Cardiac fibroblast (primary cell): ENCODE measurements around the gene ENGASE.

Source experiments
- DNase-seq, 2 donors: peaks; one replicate each; pipeline versions ENCODE4 v3.0.0 to v3.0.0-alpha.2; 2010; ENCODE audit warnings: low read depth in 2 of 2
- H3K4me3 ChIP-seq, 2 donors: replicated peaks in 1 of 2; 1 replicate in 1 of 2; 2 replicates in 1 of 2; pipeline ENCODE4 v1.5.1; 2011; ENCODE audit warnings: low read depth in 2 of 2, low read length in 2 of 2, mild to moderate bottlenecking in 2 of 2, moderate library complexity in 1 of 2
- TF ChIP-seq, protein P1 (sequence below): IDR thresholded peaks from one replicate; pipeline ENCODE4 v1.5.1; 2011; ENCODE audit warnings: low read depth, mild to moderate bottlenecking, low read length, inconsistent platforms

Gene ENGASE

DNA sequence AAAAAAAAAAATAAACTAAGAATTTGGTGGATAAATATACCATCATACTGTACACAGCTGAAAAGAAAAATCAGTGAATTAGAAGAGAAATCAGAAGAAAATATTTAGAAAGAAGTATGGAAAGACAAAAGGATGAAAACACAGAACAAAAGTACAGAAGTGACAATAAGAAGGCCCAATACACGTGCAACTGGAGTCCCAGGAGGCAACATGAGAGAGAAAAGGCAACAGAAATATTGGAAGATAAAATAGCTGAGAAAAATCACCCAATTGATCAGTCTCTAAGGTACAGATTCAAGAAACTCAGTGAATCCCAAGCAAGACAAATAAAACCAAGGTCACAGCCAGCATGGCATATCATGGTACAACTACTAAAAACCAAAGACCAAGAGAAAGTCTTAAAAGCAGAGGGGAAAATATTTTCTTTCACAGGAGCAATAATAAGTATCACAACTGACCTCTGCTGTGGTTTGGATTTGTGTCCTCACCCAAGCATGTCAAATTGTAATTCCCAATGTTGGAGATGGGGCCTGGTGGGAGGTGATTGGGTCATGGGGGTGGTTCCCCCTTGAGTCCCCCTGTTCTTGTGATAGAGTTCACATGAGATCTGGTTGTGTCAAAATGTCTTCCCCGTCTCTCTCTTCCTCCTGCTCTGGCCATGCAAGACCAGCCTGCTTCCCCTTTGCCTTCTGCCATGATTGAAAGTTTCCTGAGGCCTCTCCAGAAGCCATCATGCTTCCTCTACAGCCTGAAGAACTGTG lies 20.2 kb upstream of the ENGASE start:
- TF ChIP-seq, protein P1, sequence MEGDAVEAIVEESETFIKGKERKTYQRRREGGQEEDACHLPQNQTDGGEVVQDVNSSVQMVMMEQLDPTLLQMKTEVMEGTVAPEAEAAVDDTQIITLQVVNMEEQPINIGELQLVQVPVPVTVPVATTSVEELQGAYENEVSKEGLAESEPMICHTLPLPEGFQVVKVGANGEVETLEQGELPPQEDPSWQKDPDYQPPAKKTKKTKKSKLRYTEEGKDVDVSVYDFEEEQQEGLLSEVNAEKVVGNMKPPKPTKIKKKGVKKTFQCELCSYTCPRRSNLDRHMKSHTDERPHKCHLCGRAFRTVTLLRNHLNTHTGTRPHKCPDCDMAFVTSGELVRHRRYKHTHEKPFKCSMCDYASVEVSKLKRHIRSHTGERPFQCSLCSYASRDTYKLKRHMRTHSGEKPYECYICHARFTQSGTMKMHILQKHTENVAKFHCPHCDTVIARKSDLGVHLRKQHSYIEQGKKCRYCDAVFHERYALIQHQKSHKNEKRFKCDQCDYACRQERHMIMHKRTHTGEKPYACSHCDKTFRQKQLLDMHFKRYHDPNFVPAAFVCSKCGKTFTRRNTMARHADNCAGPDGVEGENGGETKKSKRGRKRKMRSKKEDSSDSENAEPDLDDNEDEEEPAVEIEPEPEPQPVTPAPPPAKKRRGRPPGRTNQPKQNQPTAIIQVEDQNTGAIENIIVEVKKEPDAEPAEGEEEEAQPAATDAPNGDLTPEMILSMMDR: no peak
- no peak for DNase-seq
- H3K4me3 ChIP-seq: no peak overlapping the region

DNA sequence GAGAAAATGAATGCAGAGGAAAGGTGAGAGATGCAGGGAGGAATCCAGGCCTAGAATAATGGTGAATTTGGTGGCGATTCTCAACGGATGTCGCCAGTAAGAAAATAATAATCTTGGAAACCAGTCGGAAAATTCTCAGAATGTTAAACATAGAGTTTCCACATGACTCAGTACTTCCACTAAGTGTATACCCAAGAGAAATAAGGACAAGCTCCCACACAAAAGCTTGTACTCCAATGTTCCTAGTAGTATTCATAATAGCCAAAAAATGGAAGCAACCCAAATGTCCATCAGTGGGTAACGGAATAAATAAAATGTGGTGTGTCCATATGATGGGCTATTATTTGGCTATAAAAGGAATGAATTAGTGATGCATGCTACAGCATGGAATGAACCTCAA lies 19.4 kb upstream of the ENGASE start:
- DNase-seq: peak in 1 of 2 donors; percentile 34
- H3K4me3 ChIP-seq: no peak overlapping the region
- TF ChIP-seq, protein P1: no peak

DNA sequence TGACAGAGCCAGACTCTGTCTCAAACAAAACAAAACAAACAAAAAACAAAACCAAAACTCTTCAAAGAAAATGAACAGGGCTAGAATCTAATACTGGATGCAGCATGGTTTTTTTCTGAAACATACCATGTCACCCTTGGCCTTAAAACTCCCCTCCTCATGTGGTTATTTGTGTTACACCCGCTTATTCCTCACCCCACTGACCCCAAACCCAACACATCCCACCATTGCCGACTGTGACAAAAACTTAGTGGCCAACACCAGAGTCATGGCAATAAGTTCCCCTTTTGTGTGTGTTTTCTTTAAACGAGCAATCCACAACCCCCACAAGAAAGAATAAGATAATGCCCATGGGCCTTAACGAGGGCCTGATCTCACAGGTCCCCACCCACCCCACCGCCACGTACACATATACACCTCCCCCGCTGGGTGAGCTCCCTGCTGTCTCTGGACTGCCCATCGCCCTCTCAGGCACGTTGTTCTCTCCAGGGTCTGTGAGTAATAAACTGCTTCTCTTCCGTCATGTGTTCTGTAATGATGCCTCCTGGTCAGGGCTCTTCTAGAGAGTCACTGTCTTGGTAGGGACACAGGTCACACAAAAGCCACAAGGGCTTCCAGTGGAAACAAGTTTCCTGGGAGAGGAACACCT lies 16.8 kb upstream of the ENGASE start:
- DNase-seq: no peak
- no peak overlapping the region for H3K4me3 ChIP-seq
- TF ChIP-seq, protein P1: no peak

DNA sequence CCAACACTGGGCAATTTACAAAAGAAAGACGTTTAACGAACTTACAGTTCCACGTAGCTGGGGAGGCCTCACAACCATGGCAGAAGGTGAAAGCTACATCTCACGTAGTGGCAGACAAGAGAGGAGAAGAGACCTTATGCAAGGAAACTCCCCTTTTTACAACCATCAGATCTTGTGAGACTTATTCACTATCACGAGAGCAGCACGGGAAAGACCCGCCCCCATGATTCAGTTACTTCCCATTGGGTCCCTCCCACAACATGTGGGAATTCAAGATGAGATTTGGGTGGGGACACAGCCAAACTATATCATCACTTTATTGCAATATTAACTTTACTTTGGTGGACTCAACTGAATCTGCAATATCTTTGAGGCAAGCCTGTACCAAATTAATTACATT lies 11.9 kb upstream of the ENGASE start:
- H3K4me3 ChIP-seq: no peak overlapping the region
- TF ChIP-seq, protein P1: no peak
- DNase-seq: no peak

DNA sequence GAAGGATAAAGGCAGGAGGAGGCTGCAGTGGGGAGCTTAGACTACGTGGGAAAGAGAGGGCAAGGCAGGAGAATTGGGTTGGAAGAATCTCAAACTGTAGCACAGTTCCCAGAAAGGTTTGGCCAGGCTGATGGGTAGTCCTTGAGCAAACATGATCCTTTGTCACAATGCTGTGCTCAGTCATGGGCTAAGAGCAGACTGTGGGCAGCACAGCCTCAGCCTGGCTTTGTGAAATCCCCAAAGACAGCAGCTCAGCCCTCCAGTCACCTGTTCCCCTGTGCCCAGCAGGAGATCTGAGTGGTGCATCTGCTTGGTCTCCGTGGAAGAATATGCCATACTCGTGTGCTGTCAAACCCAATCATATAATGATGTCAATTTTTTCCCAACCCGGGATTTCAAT lies 10.6 kb upstream of the ENGASE start:
- no peak for DNase-seq

DNA sequence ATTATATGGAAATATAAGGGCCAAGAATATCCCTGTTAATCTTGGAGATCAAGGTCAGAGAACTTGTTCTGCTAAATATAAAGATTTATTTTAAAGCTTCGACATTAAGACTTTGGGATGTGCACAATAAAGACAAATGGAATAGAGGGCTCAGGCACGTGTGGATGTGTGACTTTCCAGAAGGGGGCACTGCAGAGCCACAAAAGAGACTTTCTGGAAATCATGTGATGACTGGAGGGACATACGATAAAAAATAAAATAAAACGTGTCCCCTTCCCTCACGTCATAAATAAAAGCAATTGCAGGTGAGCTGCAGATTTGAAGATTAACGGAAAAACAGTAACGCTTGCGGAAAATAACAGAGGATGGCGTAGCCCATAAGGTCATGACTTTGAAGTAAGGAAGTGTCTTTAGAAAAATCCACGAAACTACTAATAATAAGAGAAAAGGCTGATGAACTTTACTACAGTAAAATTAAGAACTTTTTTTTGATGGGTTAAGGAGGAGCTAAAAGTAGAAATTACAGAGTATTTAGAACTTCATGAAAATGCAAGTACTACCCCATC lies 9.4 kb upstream of the ENGASE start:
- no peak overlapping the region for H3K4me3 ChIP-seq
- TF ChIP-seq, protein P1: peak; percentile 54
- DNase-seq: peak; percentile 50 to 68

More for the DNA sequence above, 10.6 kb upstream of the ENGASE start:
- H3K4me3 ChIP-seq: no peak overlapping the region
- TF ChIP-seq, protein P1: no peak
